GM21717 (cell line): ENCODE measurements around the gene TAP2.
"Not testable (repeated sequence)": the region's sequence is repeated elsewhere in the genome, so short reads cannot be mapped to it uniquely, and the experiment has no call there.

Experiments
- ATAC-seq: cut with Tn5 transposase; IDR thresholded peaks from one replicate; pipeline ENCODE4 v1.9.1; 2021; ENCODE audit warnings: mild to moderate bottlenecking, moderate library complexity; ENCODE audit not compliant: unreplicated experiment

The TAP2 gene

DNA sequence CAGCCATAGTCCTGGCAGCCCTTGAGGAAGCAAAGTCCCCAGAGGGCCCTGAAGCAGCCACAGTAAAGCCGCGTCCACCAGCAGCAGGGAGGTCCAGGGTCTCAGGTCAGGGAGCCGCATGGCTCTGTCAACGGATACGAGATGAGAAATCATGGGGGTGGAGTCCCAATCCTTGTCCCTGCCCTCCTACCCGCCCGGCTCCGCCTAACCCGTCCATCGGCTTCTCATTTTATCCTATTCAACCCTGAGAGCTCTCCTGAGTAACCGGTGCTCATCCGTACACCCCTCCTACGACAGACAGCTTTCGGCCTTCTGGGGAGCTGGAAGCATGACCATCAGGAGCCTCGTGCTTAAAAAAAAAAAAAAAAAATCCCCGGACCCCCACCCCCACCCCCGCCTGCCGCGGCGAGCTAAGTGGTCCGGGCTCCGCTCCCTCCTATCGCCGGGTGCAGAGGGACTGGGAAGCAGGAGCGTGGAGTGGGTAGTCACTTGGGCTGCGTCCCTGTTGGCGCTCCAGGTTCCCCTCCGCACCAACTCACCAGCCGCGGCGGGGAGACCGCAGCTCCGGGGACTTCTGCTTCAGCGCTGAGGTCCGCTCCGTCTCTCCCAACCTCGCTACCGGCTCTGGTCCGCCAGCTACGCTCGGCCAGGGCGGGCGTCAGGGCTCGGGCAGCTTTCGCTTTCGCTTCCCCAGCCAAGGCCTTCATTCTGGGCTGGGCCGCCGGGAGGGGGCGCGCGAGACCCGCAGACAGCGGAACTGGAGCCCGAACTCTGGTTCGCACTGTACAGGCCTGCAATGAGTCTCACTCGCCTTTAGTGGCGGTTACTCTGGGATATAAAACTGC, at the start of gene TAP2:
TSS of gene TAP2 (minus strand) at position 626 of the 845 bp plus-strand sequence. CDS start at position 120, 506 bp downstream.
- ATAC-seq = peak; percentile 54

DNA sequence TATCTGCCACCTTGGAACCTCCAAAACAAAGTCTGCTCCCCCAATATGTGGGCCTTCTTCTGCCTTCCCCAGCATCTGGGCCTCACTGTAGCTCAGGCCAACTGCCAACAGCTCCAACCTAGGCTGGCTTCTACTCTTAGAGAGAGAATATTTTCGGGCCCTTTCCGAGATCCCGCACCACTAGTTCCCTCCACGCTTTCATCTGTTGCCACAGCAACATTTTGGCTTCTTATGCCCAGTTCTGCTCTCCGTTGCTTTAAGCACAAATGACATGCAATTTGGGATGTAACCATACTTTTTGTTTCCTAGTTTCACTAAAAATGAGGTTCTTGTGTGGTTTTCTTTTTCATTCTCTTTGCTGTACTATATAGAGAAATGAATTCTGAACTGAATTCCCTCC, 49.1 kb upstream of the TAP2 start:
- no peak for ATAC-seq

DNA sequence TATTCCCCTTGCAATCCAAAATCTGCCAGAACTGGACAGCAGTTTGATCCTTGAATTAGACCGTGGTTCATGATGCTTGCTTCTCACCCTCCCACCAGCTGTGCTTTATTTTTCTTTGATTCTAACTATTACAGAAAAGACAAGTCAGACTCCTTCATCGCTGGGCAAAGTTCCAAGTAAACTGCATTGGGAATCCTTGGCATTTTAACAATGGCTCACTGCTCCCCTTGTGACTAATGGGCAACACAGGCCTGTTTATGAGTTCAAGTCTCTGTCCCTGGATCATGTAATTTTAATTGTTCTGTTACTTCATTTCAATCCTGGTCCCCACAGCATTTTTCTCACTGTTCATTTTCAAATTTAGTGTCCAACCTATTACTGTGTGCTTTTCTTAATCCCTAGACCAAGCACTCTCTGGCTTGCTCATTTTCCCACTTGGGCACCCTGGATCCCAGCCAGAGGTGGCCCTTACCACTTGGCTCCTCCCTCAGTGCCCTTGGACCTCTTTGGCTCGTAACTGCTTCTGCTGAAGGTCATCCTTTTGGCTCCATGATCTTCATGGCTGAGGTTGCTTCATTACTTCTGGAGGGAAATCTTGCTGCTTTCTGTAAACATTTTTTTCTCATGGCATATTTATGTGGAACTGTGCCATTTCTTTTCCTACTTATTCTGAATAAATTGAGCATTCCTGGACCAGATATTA, 48.3 kb upstream of the TAP2 start:
- no peak for ATAC-seq

DNA sequence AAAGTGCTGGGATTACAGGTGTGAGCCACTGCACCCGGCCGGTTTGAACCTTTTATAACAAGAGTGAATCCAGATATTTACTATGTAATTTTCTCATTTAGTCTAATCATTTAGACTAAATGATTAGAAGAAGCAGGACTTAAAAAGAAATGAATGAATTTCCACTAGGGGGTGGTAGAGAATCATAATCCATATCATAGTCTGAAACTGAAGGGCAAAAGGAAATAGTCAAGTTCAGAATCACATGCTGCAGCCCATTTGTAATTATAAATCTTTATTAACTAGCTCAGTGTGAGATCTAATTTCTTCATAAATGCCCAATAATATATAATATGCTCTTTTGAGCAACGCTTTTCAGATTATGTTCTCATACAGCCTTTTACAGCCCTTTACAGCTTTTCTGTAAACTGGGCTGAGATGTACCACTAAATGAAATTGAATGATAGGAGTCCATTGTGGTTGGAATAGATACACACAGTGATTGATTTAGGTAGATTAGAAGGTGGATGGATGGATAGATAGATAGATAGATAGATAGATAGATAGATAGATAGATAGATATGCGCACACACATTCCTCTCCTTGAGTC, 47.3 kb upstream of the TAP2 start:
- no peak for ATAC-seq

DNA sequence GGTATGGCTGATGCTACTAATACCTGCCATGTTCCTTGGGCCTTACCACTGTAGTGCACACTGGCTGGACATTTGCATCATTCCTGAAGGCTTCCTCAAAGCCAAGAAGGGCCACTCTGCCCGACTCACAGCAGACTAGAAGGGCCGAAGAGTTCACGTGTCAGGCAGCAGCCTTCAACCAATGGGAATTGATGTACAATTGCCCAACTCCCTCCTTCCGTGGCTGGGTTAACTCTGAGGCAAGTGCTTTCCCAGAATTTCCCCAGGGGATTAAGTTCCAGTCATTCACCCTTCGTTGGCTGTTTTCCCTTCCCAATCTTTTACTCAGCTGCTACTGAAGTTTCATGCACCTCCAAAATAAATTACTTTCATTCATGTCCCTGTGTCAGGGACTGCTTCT, 45.2 kb upstream of the TAP2 start:
- ATAC-seq = no peak

DNA sequence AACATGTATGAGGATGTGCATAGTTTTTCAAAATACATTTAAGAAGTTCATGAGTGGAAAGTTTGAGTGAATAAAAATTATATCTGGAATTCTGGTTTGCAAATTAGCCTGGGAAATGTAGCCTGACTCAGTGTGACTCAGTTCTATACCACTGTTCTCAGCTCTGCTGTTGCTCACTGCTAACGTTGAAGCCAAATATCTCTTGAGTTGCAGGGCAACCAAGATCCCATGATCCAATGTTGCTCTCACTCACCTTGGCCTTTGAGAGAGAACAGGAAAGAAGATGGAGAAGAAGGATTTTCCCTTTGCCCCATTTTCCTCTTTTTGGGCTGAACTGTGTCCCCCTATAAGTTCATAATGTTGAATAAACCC, 44.3 kb upstream of the TAP2 start:
- no peak for ATAC-seq

DNA sequence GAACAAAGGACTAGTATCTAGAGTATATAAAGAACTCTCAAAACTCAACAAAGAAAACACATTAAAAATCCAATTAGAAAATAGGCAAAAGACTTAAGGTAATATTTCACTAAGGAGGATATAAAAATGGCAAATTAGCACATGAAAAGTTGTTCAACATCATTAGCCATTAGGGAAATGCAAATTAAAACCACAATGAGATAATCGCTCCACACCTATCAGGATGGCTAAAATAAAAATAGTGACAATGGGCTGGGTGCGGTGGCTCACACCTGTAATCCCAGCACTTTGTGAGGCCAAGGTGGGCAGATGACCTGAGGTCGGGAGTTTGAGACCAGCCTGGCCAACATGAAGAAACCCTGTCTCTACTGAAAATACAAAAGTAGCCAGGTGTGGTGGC, 42.4 kb upstream of the TAP2 start:
- ATAC-seq = not testable (repeated sequence)

DNA sequence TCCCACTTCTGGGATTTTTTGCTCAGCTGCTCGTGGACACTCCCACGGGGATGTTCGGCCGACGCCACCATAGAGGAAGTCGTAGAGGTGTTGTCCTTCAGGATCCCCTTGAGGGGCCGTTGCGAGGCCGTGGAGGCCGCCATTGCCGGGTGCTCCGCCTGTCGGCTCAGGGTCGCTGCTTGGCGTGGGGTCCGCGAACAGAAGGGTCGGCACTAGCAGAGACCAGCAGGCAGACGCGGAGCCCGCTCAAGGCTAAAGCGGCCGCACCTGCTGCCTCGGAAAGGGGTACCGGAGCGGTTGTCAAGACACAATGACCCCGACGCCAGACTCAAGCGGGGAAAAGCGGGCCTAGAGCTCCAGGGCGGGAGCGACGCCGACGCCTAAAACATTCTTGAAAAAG, 41.2 kb upstream of the TAP2 start:
- ATAC-seq = no peak

DNA sequence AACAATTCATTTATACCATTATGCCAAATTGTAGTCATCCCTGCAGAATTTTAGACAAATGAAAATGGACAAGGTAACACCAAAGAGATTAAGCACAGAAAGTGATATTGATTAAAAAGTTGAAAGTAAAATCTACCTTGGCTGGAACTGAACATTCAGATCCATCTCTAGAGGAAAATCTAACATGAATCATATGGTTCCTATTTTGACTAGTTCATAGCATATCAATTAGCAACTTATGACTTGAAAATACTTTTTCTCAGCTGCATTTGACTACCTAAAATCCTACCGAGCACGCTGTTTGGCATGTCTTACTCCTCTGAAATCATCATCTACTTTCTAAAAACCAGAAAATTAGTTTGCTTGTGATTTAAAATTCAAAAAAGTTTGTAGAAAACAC, 38.1 kb upstream of the TAP2 start:
- ATAC-seq = no peak

DNA sequence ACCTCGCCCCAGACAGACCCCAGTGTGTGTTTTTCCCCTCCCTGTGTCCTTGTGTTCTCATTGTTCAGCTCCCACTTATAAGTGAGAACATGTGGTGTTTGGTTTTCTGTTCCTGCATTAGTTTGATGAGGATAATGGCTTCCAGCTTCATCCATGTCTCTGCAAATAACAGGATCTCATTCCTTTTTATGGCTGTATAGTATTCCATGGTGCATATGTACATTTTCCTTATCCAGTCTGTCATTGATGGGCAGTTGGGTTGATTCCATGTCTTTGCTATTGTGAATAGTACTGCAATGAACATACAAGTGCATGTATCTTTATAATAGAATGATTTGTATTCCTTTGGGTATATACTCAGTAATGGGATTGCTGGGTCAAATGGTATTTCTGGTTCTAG, 35.4 kb upstream of the TAP2 start:
- not testable (repeated sequence) for ATAC-seq

DNA sequence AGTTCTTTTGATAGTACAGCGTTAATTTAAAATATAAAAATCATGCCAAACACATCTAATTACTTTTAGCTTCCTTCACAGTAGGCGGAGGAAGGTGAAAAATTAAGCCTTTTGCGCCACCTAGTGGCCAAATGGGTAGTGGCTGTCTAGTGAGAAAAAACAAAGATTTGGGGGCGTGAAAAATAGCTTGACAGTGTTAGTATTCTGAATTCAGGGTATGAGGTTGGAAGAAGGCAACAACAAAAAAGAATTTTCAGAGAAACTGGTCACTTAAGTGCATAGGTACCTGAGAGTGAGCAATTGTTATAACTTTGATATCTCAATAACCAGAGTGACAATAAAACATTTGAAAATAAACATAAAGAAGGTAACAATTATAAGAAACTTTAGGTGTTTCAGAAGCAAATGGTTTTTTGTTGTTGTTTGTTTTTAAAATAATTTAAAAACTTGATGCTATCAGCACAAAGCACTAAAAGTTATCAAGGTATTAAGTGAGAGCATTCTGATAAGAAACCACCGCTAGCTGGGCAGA, 29.8 kb upstream of the TAP2 start:
- no peak for ATAC-seq

DNA sequence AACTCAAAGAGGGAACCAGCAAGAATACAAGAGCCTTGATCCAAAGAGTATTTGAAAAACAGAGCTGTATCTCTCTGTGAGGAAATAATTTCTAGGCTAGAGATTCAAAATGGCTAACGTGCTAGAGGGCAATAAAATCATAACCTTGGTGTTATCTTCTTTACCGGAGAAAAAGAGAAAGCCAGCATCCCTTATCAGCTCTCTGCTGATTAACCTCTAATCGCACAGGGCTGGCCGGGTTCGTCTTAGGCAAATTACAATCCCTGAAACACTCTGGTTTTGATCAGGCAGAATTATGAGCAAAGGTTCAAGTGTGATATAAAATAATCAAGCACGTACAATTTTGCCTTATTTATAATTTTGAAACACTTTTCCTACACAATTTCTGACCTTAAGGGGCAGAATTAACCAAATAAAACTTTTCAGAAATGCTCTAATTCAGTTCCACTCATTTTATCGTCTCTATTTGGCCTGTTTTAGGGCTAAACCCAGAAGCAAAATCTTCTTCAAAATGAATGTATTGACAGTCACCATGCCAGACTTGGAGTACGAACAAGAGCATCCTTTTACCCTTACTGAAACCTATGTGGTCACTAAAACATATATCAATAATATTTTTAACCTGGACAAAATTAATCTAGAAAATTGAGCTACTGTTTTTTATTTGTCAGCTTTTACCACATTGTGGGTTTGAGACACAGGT, 29.2 kb upstream of the TAP2 start:
- ATAC-seq = no peak

DNA sequence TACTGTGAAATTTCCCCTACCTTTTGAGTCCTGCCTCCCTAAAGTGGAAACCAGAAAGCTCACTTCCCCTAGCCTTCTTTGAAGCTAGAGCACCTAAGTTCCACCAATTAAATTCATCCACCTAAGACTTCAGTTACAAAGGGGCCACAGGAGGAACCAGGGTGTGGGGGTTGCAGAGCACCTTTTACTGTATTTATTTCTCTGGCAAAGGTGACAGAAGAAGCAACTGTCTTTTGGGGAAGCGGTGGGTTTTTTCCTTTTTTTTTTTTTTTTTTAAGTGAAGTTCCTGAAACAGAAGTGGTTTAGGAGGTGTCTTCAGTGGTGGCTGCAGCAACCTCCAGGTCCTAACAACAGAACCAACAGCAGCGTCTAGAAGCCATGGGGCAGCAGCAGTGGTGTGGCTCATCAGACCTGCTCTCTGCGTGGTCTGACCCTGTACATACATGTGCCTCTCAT, 28.5 kb upstream of the TAP2 start:
- ATAC-seq = no peak

DNA sequence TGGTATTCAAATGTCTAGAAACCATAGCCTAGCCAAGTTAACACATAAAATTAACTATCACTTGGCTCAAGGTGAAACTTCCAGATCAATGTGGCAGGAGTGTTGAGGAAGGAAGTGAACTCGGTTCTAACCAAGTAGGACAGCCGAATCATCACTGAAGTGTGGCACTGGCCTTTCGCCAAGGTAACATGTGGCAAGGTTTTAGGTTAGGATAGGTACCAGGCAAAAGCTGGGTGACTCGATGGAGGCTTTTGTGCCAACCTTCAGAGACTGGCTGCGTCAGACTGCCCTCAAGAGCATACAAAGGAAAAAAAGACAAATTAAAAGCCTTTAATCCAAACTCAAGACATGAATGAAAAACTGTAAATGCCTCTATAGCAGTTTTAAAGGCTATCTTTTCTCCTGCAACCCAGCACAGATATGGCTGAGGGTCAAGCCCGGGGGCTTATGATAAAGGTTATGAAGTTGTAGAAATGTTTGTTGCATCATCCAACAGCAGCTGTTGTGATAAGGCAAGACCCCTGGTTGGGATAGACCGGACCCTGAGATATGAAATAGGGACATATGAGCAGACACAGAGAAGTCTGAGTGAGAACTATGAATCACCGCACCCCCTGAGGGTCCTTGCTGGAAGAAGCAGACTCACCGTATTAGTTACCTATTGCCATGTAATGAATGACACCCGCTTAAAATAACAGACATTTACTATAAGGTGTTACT, 27.3 kb upstream of the TAP2 start:
- ATAC-seq = no peak

DNA sequence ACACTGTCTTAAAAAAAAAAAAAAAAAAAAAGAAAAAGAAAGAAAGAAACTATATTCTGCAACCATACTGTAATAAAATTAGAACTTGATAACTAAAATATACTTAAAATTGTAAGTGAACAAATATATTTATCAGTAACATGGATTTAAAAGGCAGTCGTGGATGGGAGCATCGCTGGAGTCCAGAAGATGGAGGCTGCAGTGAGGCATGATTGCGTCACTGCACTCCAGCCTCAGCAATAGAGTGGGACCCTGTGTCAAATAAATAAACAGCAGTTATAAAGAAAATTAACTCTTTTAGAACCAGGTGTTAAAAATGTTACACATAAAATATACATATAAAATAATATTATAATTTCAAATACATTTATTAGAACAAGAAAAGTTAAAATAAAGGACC, 24.2 kb upstream of the TAP2 start:
- ATAC-seq = no peak

DNA sequence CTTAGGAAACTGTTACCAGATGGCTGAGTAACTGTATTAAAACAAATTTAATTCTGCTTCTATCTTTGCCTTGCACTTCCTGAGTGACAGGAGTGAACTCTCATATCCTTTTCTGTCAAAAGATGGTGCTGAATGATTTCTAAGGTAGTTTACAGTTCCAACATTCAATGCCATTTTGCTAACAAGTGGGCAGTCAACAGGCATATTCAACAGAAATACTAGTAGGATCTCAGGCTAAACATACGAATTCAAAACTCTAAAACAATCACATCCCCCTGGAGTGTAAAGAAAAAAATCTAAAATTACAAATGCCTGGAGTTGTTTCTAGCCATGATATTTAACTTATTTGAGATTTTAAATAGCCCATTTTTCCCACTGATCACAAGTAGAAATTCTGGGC, 22.1 kb upstream of the TAP2 start:
- ATAC-seq = no peak

DNA sequence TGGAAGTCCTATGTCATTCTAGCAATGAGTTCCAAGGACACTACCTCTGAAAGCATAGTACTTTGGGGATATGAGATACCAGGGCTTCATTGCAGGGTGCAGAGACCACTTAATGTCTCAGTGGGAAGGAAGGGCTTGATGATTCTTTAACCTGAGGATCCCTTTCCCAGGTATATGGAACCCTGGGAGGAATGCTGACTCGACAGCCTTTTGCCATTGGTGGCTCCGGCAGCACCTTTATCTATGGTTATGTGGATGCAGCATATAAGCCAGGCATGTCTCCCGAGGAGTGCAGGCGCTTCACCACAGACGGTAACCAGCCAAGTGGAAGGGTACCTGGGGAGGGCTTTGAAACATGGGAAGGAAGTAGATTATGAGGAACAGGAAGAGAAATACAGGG, 19.7 kb upstream of the TAP2 start:
- no peak for ATAC-seq

DNA sequence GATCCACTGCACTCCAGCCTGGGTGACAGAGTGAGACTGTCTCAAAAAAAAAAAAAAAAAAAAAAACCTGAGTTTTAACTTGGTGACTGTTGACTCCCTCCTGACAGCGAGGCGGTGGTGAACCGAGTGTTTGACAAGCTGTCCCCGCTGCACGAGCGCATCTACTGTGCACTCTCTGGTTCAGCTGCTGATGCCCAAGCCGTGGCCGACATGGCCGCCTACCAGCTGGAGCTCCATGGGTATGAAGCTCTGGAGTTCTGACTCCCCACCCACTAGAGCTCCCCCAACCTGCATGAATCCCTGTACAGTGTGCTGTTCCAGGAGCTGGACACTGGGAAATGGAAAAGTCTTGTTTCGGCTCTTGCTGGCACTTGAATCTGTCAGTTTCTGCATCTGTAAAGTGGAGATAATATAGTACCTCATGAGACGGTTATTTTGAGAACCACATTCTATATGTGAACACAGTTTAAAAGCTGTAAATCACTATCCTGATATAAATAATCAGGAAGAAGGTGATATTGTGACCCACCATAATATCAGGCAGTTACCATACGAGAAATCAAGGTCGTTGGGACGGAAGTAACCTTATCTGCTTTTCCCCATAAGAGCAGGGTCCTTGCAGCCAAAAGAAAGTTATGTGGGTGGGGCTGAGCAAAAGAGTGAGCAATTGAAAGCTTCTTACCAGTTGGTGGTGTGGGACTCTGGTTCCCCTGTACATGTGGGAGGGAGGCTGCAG, 18.8 kb upstream of the TAP2 start:
- ATAC-seq = no peak

DNA sequence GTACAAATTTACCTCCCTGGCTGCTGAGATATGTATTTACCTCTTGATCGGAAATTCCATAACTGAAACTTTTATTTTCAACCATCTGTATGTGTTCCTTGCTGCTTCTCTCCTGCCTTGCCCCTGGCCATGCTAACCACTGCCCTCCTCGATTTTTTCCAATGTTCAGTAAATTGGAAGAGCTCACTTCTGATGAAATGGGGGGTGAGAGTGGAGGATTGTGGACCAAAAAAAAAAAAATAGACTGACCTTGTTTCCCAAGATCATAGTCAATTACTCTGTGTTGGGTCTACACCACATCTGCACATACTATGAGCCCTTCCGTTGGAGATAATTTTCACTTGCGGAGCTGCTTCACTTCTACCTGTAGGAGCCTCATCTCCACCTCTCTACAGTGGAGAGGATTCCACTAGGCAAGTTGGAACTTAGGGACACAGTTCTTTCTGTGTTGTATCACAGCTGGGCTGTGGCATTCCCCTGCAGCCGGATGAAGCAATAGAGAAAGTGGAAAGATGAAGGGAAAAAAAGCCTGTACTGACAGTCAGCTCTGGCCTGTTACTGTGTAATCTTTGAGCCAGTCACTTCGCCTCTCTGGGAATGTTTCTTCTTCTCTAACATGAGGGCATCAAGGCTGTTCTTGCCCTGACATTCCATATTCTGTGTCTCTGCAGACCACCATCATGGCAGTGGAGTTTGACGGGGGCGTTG, 17.1 kb upstream of the TAP2 start:
- no peak for ATAC-seq
